Measurements from ENCODE around the gene SLC4A3.

DNA sequence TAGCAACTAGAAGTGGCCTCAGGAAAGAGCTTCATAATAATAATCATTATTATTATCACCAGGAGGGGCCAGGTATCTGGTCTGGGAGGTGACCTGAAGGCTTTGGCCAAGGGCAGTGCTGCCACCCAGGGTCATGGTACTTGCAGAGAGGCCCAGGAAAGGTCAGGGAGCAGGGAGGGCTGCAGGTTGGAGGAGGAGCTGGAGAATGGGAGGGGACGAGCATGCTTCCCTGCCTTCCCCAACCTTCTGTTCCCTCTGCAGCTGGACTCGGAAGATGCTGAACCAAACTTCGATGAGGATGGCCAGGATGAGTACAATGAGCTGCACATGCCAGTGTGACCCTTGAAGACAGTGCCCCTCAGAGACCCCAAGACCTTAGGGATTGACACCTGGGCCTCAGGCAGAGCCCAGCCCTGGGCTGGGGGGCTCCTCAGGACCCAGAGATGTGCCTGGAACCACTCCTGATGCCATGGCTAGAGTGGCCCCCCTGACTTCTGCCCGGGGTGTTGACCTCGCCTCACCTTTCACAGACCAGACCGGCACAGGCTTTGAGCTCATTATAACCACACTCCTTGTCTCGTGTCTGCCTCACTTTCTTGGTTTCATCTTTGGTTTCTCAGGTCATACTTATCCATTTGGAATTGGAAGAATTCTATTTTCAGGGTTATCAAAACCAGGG lies 14.1 kb downstream of the SLC4A3 start:
- TF ChIP-seq, protein P1, sequence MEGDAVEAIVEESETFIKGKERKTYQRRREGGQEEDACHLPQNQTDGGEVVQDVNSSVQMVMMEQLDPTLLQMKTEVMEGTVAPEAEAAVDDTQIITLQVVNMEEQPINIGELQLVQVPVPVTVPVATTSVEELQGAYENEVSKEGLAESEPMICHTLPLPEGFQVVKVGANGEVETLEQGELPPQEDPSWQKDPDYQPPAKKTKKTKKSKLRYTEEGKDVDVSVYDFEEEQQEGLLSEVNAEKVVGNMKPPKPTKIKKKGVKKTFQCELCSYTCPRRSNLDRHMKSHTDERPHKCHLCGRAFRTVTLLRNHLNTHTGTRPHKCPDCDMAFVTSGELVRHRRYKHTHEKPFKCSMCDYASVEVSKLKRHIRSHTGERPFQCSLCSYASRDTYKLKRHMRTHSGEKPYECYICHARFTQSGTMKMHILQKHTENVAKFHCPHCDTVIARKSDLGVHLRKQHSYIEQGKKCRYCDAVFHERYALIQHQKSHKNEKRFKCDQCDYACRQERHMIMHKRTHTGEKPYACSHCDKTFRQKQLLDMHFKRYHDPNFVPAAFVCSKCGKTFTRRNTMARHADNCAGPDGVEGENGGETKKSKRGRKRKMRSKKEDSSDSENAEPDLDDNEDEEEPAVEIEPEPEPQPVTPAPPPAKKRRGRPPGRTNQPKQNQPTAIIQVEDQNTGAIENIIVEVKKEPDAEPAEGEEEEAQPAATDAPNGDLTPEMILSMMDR (optimal IDR thresholded peaks at IDR 0.05 in 1 of 3, IDR thresholded peaks at IDR 0.05 in 1 of 3, conservative IDR thresholded peaks at IDR 0.05 in 1 of 3; ENCODE audit: extremely low read depth in 1 of 3, insufficient read depth in 2 of 3, low read length in 3 of 3) = no peak
- TF ChIP-seq EZH2 (IDR thresholded peaks at IDR 0.05; ENCODE audit: low read length) = no peak
